Naive thymus-derived CD4-positive, alpha-beta T cell (primary cell): ENCODE results near the gene LBR. TPM values are rescaled to one million over a fixed set of nuclear protein-coding genes. Genes with fewer than 3 reads are reported as not detected.

ENCODE experiments used
- ATAC-seq: fragments of 150-1000 bp; cut with Tn5 transposase; 2 replicates; pipeline ENCODE4 v1.10.0; 2021; ENCODE audit warnings: mild to moderate bottlenecking, moderate library complexity
- CTCF ChIA-PET: fragments of 350-600 bp; sonication (Branson Sonifier 250); formaldehyde crosslinking; loops from one replicate; lab custom pipeline; 2021; ENCODE audit warnings: antibody characterized with exemption; lab: Charles Lee
- POLR2A ChIA-PET: fragments of 350-600 bp; sonication (Branson Sonifier 250); formaldehyde crosslinking; loops from one replicate; lab custom pipeline; 2021; ENCODE audit warnings: antibody characterized with exemption, inconsistent platforms; lab: Charles Lee
- DNase-seq, 9 donors: peaks; one replicate each; pipeline versions ENCODE4 v3.0.0 to v3.0.0-alpha.2; 2020 to 2022; ENCODE audit warnings: mixed read lengths in 1 of 9
- H3K27ac ChIP-seq: one replicate; pipeline ENCODE4 v1.7.0; 2013; ENCODE audit warnings: mild to moderate bottlenecking, low read depth, low read length, moderate library complexity
- H3K27me3 ChIP-seq, 2 donors: one replicate each; pipeline ENCODE4 v1.7.0; 2013; ENCODE audit warnings: low read length in 2 of 2, mild to moderate bottlenecking in 2 of 2, moderate library complexity in 2 of 2; ENCODE audit not compliant: control insufficient read depth in 2 of 2, insufficient read depth in 2 of 2
- H3K36me3 ChIP-seq, 3 experiments: 1 replicate in 2 of 3; 2 replicates in 1 of 3; pipeline ENCODE4 v1.7.0; 2013; ENCODE audit warnings: low read length in 3 of 3, mild to moderate bottlenecking in 3 of 3, moderate library complexity in 1 of 3; ENCODE audit not compliant: insufficient read depth in 3 of 3, control insufficient read depth in 2 of 3
- H3K4me1 ChIP-seq, 2 donors: one replicate each; pipeline ENCODE4 v1.7.0; 2013; ENCODE audit warnings: low read length in 2 of 2, mild to moderate bottlenecking in 2 of 2, moderate library complexity in 1 of 2; ENCODE audit not compliant: control insufficient read depth in 2 of 2, insufficient read depth in 2 of 2
- H3K4me3 ChIP-seq: 2 replicates; pipeline ENCODE4 v1.7.0; 2013; ENCODE audit warnings: mild to moderate bottlenecking, low read length
- H3K9me3 ChIP-seq, 3 experiments: 1 replicate in 2 of 3; 2 replicates in 1 of 3; pipeline ENCODE4 v1.7.0; 2013; ENCODE audit warnings: low read length in 3 of 3; ENCODE audit not compliant: control insufficient read depth in 2 of 3
- H3K27ac Mint-ChIP-seq, 9 donors: one replicate each; pipeline ENCODE4 v1.8.0; 2020 to 2022; ENCODE audit warnings: mixed read lengths in 9 of 9, mild to moderate bottlenecking in 8 of 9, moderate library complexity in 5 of 9, inconsistent platforms in 2 of 9
- H3K27me3 Mint-ChIP-seq, 5 donors: one replicate each; pipeline ENCODE4 v1.8.0; 2021 to 2022; ENCODE audit warnings: mixed read lengths in 5 of 5, mild to moderate bottlenecking in 1 of 5
- H3K36me3 Mint-ChIP-seq, 5 donors: one replicate each; pipeline ENCODE4 v1.8.0; 2020 to 2022; ENCODE audit warnings: mixed read lengths in 5 of 5, mild to moderate bottlenecking in 3 of 5, inconsistent platforms in 1 of 5
- H3K4me1 Mint-ChIP-seq, 7 donors: one replicate each; pipeline ENCODE4 v1.8.0; 2020 to 2022; ENCODE audit warnings: mixed read lengths in 7 of 7, mild to moderate bottlenecking in 3 of 7, inconsistent platforms in 1 of 7
- H3K4me3 Mint-ChIP-seq, 10 donors: one replicate each; pipeline ENCODE4 v1.8.0; 2020 to 2022; ENCODE audit warnings: mild to moderate bottlenecking in 10 of 10, mixed read lengths in 10 of 10, moderate library complexity in 6 of 10, inconsistent platforms in 2 of 10
- H3K9me3 Mint-ChIP-seq, 11 donors: one replicate each; pipeline ENCODE4 v1.8.0; 2020 to 2022; ENCODE audit warnings: mixed read lengths in 11 of 11, mild to moderate bottlenecking in 4 of 11, inconsistent platforms in 1 of 11, moderate library complexity in 1 of 11
- intact Hi-C, 2 donors: fragments of 100-400 bp; cut with micrococcal nuclease; formaldehyde crosslinking; loops; one replicate each; pipeline ENCODE4 v1.15.1; 2023
- polyA plus RNA-seq, 2 donors: library from polyadenylated mRNA; unstranded; fragments of 300-500 nt; fragmentation: Illumina TruSeq; gene quantifications; one replicate each; pipeline ENCODE4 v1.2.3, GENCODE V29; 2021
- total RNA-seq, 6 experiments: library from RNA in 5 of 6; stranded (reverse) in 5 of 6; gene quantifications; 1 replicate in 5 of 6; 2 replicates in 1 of 6; pipeline ENCODE4 v1.2.3 and lab custom pipeline; 2021 to 2026

LBR gene
- total and polyA plus RNA-seq, 7 experiments from 2014 or later = 104 to 220 (median 128) TPM

DNA sequence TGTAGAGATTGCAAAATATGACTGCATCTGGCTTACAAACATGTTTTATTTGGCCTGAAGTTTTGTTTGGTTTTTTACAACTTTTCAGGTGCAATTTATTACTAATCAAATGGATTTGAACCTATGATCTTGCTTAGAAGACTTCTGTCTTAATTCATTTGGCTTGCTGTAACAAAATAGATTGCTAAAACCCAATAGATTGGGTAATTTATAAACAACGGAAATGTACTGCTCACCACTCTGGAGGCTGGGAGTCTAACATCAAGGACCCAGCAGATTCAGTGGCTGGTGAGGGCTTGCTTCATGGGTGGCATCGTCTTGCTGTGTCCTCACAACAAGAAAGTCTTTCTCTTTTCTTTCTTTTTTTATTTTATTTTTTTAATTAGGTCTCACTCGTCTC lies 72.9 kb downstream of the LBR start:
- H3K9me3 Mint-ChIP-seq = no peaks in the 10 kb centered on the region

More for the DNA sequence above, 72.9 kb downstream of the LBR start:
- peaks cover 5 to 53% (median 16%) of the 10 kb centered on the region in 5 donors for H3K27me3 Mint-ChIP-seq
- H3K4me3 Mint-ChIP-seq = no peak overlapping the region
- intact Hi-C loops = no loop called here
- Histone ChIP-seq H3K27ac (no peak overlapping the region), H3K36me3 (no peaks in the 10 kb centered on the region), H3K4me1 (no peaks in the 10 kb centered on the region), H3K27me3 (no peaks in the 10 kb centered on the region), H3K4me3 (no peak overlapping the region), H3K9me3 (no peaks in the 10 kb centered on the region)
- no peak overlapping the region for H3K27ac Mint-ChIP-seq
- H3K36me3 Mint-ChIP-seq = no peaks in the 10 kb centered on the region
- ATAC-seq = no peak
- no peaks in the 10 kb centered on the region for H3K4me1 Mint-ChIP-seq
- ChIA-PET POLR2A (no interaction called here), CTCF (no interaction called here)
- DNase-seq = no peak

Other genes with a start within 250 kb of the LBR start
- gene ENAH, start 225.1 kb upstream of the LBR start, total RNA-seq = under 1 TPM in 3 of 5 experiments, not detected in 2; 0.08 to 0.42 (median 0.16) TPM
- not detected for gene ENAH, start 225.1 kb upstream of the LBR start, polyA plus RNA-seq